ENCODE measurements around the gene TSHR.

TSHR gene

GRCh38 chr14:80958226-80958625, 2.8 kb downstream of the TSHR start:
- Mint-ChIP-seq H3K4me1 (ENCODE audit: low read depth in 2 of 2) (peaks cover 21 to 37% of the 10 kb centered on the region in 2 donors), H3K9me3 (no peaks in the 10 kb centered on the region), H3K4me3 (peak overlapping the region; percentile 24 to 28)

GRCh38 chr14:80958939-80959338, 3.5 kb downstream of the TSHR start:
- Mint-ChIP-seq H3K27me3 (no peaks in the 10 kb centered on the region), H3K4me3 (peak overlapping the region; percentile 74 to 82), H3K27ac (peak overlapping the region; percentile 46 to 92), H3K36me3 (ENCODE audit: insufficient read depth) (peaks cover 8% of the 10 kb centered on the region), H3K4me1 (ENCODE audit: low read depth in 2 of 2) (peaks cover 21 to 37% of the 10 kb centered on the region in 2 donors), H3K9me3 (no peaks in the 10 kb centered on the region)
- ATAC-seq (replicated peaks) (no peak), DNase-seq (no peak)

More at GRCh38 chr14:80958226-80958625, 2.8 kb downstream of the TSHR start:
- DNase-seq, result no peak
- Mint-ChIP-seq H3K36me3 (ENCODE audit: insufficient read depth) (peaks cover 8% of the 10 kb centered on the region), H3K27me3 (no peaks in the 10 kb centered on the region), H3K27ac (peak overlapping the region; percentile 46 to 92)
- no peak for ATAC-seq (replicated peaks)

GRCh38 chr14:80959496-80959895, 4.1 kb downstream of the TSHR start:
- no peaks in the 10 kb centered on the region for H3K9me3 Mint-ChIP-seq
- peak overlapping the region; percentile 74 to 82 for H3K4me3 Mint-ChIP-seq
- H3K27ac Mint-ChIP-seq, result peak overlapping the region; percentile 46 to 92
- no peaks in the 10 kb centered on the region for H3K27me3 Mint-ChIP-seq
- H3K4me1 Mint-ChIP-seq (ENCODE audit: low read depth in 2 of 2), result peaks cover 21 to 36% of the 10 kb centered on the region in 2 donors
- ATAC-seq (replicated peaks) (peak; percentile 93), DNase-seq (peak; percentile 44 to 58 (median 46))
- H3K36me3 Mint-ChIP-seq (ENCODE audit: insufficient read depth), result peaks cover 8% of the 10 kb centered on the region

- no peak for DNase-seq
- Mint-ChIP-seq H3K27ac (no peak overlapping the region), H3K4me1 (ENCODE audit: low read depth in 2 of 2) (peaks cover 3 to 4% of the 10 kb centered on the region in 2 donors), H3K27me3 (no peaks in the 10 kb centered on the region), H3K9me3 (no peaks in the 10 kb centered on the region), H3K4me3 (no peak overlapping the region), H3K36me3 (ENCODE audit: insufficient read depth) (no peaks in the 10 kb centered on the region)
- ATAC-seq (replicated peaks), result no peak
These were observed 9.6 kb downstream of the TSHR start for GRCh38 chr14:80965037-80965436.

GRCh38 chr14:80973931-80974641, 18.7 kb downstream of the TSHR start:
- no peak for DNase-seq
- Mint-ChIP-seq H3K27me3 (no peaks in the 10 kb centered on the region), H3K4me3 (no peak overlapping the region), H3K9me3 (no peaks in the 10 kb centered on the region), H3K27ac (peak overlapping the region; percentile 26 to 46), H3K36me3 (ENCODE audit: insufficient read depth) (no peaks in the 10 kb centered on the region), H3K4me1 (ENCODE audit: low read depth in 2 of 2) (peaks cover 10% of the 10 kb centered on the region in 2 donors)
- ATAC-seq (replicated peaks), result peak; percentile 77

- Mint-ChIP-seq H3K27me3 (no peaks in the 10 kb centered on the region), H3K27ac (peak overlapping the region in 1 of 2 donors; percentile 46), H3K36me3 (ENCODE audit: insufficient read depth) (no peaks in the 10 kb centered on the region), H3K9me3 (no peaks in the 10 kb centered on the region), H3K4me1 (ENCODE audit: low read depth in 2 of 2) (peaks cover 10% of the 10 kb centered on the region in 2 donors), H3K4me3 (no peak overlapping the region)
- DNase-seq (no peak), ATAC-seq (replicated peaks) (no peak)
These were observed 19.3 kb downstream of the TSHR start for GRCh38 chr14:80974679-80975078.

GRCh38 chr14:80977221-80977620, 21.8 kb downstream of the TSHR start:
- H3K27ac Mint-ChIP-seq, result no peak overlapping the region
- ATAC-seq (replicated peaks) (no peak), DNase-seq (no peak)
- no peaks in the 10 kb centered on the region for H3K9me3 Mint-ChIP-seq
- no peak overlapping the region for H3K4me3 Mint-ChIP-seq
- H3K27me3 Mint-ChIP-seq, result no peaks in the 10 kb centered on the region
- H3K36me3 Mint-ChIP-seq (ENCODE audit: insufficient read depth), result no peaks in the 10 kb centered on the region
- peaks cover 10% of the 10 kb centered on the region in 2 donors for H3K4me1 Mint-ChIP-seq (ENCODE audit: low read depth in 2 of 2)

- H3K4me1 Mint-ChIP-seq (ENCODE audit: low read depth in 2 of 2), result peaks cover 5 to 9% of the 10 kb centered on the region in 2 donors
- H3K27me3 Mint-ChIP-seq, result no peaks in the 10 kb centered on the region
- DNase-seq (no peak), ATAC-seq (replicated peaks) (peak; percentile 55)
- no peaks in the 10 kb centered on the region for H3K9me3 Mint-ChIP-seq
- H3K27ac Mint-ChIP-seq, result no peak overlapping the region
- no peak overlapping the region for H3K4me3 Mint-ChIP-seq
- no peaks in the 10 kb centered on the region for H3K36me3 Mint-ChIP-seq (ENCODE audit: insufficient read depth)
These were observed 23.0 kb downstream of the TSHR start for GRCh38 chr14:80978403-80978802.

- Mint-ChIP-seq H3K27ac (no peak overlapping the region), H3K27me3 (no peaks in the 10 kb centered on the region), H3K36me3 (ENCODE audit: insufficient read depth) (no peaks in the 10 kb centered on the region), H3K4me1 (ENCODE audit: low read depth in 2 of 2) (peaks cover 0 to 2% of the 10 kb centered on the region in 2 donors), H3K4me3 (no peak overlapping the region), H3K9me3 (no peaks in the 10 kb centered on the region)
- ATAC-seq (replicated peaks), result no peak
- no peak for DNase-seq
These were observed 24.5 kb downstream of the TSHR start for GRCh38 chr14:80979951-80980350.

- ATAC-seq (replicated peaks) (no peak), DNase-seq (no peak)
- no peaks in the 10 kb centered on the region for H3K36me3 Mint-ChIP-seq (ENCODE audit: insufficient read depth)
- H3K4me1 Mint-ChIP-seq (ENCODE audit: low read depth in 2 of 2), result peaks cover 0 to 2% of the 10 kb centered on the region in 2 donors
- no peaks in the 10 kb centered on the region for H3K27me3 Mint-ChIP-seq
- no peak overlapping the region for H3K4me3 Mint-ChIP-seq
- H3K27ac Mint-ChIP-seq, result no peak overlapping the region
- H3K9me3 Mint-ChIP-seq, result no peaks in the 10 kb centered on the region
These were observed 25.7 kb downstream of the TSHR start for GRCh38 chr14:80981156-80981555.

- DNase-seq (no peak), ATAC-seq (replicated peaks) (no peak)
- Mint-ChIP-seq H3K4me1 (ENCODE audit: low read depth in 2 of 2) (peaks cover 0 to 2% of the 10 kb centered on the region in 2 donors), H3K36me3 (ENCODE audit: insufficient read depth) (no peaks in the 10 kb centered on the region), H3K27me3 (no peaks in the 10 kb centered on the region), H3K9me3 (no peaks in the 10 kb centered on the region), H3K4me3 (no peak overlapping the region), H3K27ac (no peak overlapping the region)
These were observed 26.3 kb downstream of the TSHR start for GRCh38 chr14:80981673-80982072.

GRCh38 chr14:80982711-80983110, 27.3 kb downstream of the TSHR start:
- H3K4me1 Mint-ChIP-seq (ENCODE audit: low read depth in 2 of 2), result peaks cover 0 to 2% of the 10 kb centered on the region in 2 donors
- no peak overlapping the region for H3K4me3 Mint-ChIP-seq
- no peaks in the 10 kb centered on the region for H3K36me3 Mint-ChIP-seq (ENCODE audit: insufficient read depth)
- H3K27me3 Mint-ChIP-seq, result no peaks in the 10 kb centered on the region
- no peaks in the 10 kb centered on the region for H3K9me3 Mint-ChIP-seq
- no peak for ATAC-seq (replicated peaks)
- H3K27ac Mint-ChIP-seq, result no peak overlapping the region
- DNase-seq, result no peak

- DNase-seq (peak; percentile 63 to 70 (median 68)), ATAC-seq (replicated peaks) (peak; percentile 86)
- H3K4me1 Mint-ChIP-seq (ENCODE audit: low read depth in 2 of 2), result no peaks in the 10 kb centered on the region
- no peak overlapping the region for H3K27ac Mint-ChIP-seq
- no peak overlapping the region for H3K4me3 Mint-ChIP-seq
- H3K9me3 Mint-ChIP-seq, result no peaks in the 10 kb centered on the region
- no peaks in the 10 kb centered on the region for H3K36me3 Mint-ChIP-seq (ENCODE audit: insufficient read depth)
- no peaks in the 10 kb centered on the region for H3K27me3 Mint-ChIP-seq
These were observed 32.0 kb downstream of the TSHR start for GRCh38 chr14:80987235-80988032.

- no peak for DNase-seq
- Mint-ChIP-seq H3K27ac (no peak overlapping the region), H3K4me3 (no peak overlapping the region), H3K36me3 (ENCODE audit: insufficient read depth) (no peaks in the 10 kb centered on the region), H3K27me3 (no peaks in the 10 kb centered on the region), H3K9me3 (no peaks in the 10 kb centered on the region), H3K4me1 (ENCODE audit: low read depth in 2 of 2) (no peaks in the 10 kb centered on the region)
- ATAC-seq (replicated peaks), result no peak
These were observed 32.8 kb downstream of the TSHR start for GRCh38 chr14:80988192-80988591.

Measured in effector memory CD8-positive, alpha-beta T cell (primary cell).